GM18502 (cell line): ENCODE measurements around the gene DYNLT2.
"Not testable (repeated sequence)": the region's sequence is repeated elsewhere in the genome, so short reads cannot be mapped to it uniquely, and the experiment has no call there.

Source experiments
- ATAC-seq: cut with Tn5 transposase; IDR thresholded peaks from one replicate; pipeline ENCODE4 v1.9.1; 2021; ENCODE audit warnings: mild to moderate bottlenecking; ENCODE audit not compliant: unreplicated experiment, poor library complexity

The DYNLT2 gene

GRCh38 chr6:169783971-169784820 lies 32.8 kb upstream of the DYNLT2 start:
- no peak for ATAC-seq

GRCh38 chr6:169783401-169783800 lies 32.0 kb upstream of the DYNLT2 start:
- ATAC-seq, result no peak

- no peak for ATAC-seq
Observed at GRCh38 chr6:169782966-169783365, 31.6 kb upstream of the DYNLT2 start.

GRCh38 chr6:169780571-169781091 lies 29.3 kb upstream of the DYNLT2 start:
- no peak for ATAC-seq

- ATAC-seq, result no peak
Observed at GRCh38 chr6:169779896-169780295, 28.5 kb upstream of the DYNLT2 start.

- no peak for ATAC-seq
Observed at GRCh38 chr6:169779092-169779815, 27.9 kb upstream of the DYNLT2 start.

- no peak for ATAC-seq
Observed at GRCh38 chr6:169778646-169779045, 27.3 kb upstream of the DYNLT2 start.

GRCh38 chr6:169777896-169778295 lies 26.5 kb upstream of the DYNLT2 start:
- no peak for ATAC-seq

GRCh38 chr6:169776379-169776778 lies 25.0 kb upstream of the DYNLT2 start:
- ATAC-seq, result no peak

GRCh38 chr6:169775321-169775720 lies 23.9 kb upstream of the DYNLT2 start:
- no peak for ATAC-seq

GRCh38 chr6:169774347-169774746 lies 23.0 kb upstream of the DYNLT2 start:
- no peak for ATAC-seq

- ATAC-seq, result no peak
Observed at GRCh38 chr6:169766921-169767736, 15.8 kb upstream of the DYNLT2 start.

- no peak for ATAC-seq
Observed at GRCh38 chr6:169766232-169766631, 14.9 kb upstream of the DYNLT2 start.

GRCh38 chr6:169765789-169766188 lies 14.4 kb upstream of the DYNLT2 start:
- ATAC-seq, result not testable (repeated sequence)

GRCh38 chr6:169763881-169764280 lies 12.5 kb upstream of the DYNLT2 start:
- no peak for ATAC-seq

- no peak for ATAC-seq
Observed at GRCh38 chr6:169763308-169763707, 11.9 kb upstream of the DYNLT2 start.

- ATAC-seq, result no peak
Observed at GRCh38 chr6:169755162-169755561, 3.8 kb upstream of the DYNLT2 start.

- no peak for ATAC-seq
Observed at GRCh38 chr6:169752074-169752623, 777 bp upstream of the DYNLT2 start.

GRCh38 chr6:169746556-169746955 lies 4.8 kb downstream of the DYNLT2 start:
- ATAC-seq, result no peak

GRCh38 chr6:169745405-169745804 lies 6.0 kb downstream of the DYNLT2 start:
- no peak for ATAC-seq
